ENCODE measurements around the gene HTT. TPM values are rescaled to one million over a fixed set of nuclear protein-coding genes. Genes with fewer than 3 reads are reported as not detected.

HTT gene
- polyA plus RNA-seq, 1 donor (not counting 4 experiments of a cell fraction or from before 2014, with no cell fraction given): 16.2 TPM

DNA sequence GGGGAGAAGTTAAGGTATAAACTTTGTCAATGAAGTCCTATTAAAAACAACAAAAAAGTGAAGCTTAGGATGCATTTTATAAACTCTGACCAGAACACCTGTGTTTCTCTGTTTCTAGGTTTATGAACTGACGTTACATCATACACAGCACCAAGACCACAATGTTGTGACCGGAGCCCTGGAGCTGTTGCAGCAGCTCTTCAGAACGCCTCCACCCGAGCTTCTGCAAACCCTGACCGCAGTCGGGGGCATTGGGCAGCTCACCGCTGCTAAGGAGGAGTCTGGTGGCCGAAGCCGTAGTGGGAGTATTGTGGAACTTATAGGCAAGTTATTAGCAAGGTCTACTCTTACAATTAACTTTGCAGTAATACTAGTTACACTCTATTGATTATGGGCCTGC is 46.6 kb downstream of the HTT start:
- H3K9ac ChIP-seq (ENCODE audit: control insufficient read depth, extremely low read depth, insufficient read depth, low read length): no peak overlapping the region
- H4K20me1 ChIP-seq (ENCODE audit: control insufficient read depth, extremely low read depth, insufficient read depth, low read length): no peaks in the 10 kb centered on the region
- TF ChIP-seq, protein P1, sequence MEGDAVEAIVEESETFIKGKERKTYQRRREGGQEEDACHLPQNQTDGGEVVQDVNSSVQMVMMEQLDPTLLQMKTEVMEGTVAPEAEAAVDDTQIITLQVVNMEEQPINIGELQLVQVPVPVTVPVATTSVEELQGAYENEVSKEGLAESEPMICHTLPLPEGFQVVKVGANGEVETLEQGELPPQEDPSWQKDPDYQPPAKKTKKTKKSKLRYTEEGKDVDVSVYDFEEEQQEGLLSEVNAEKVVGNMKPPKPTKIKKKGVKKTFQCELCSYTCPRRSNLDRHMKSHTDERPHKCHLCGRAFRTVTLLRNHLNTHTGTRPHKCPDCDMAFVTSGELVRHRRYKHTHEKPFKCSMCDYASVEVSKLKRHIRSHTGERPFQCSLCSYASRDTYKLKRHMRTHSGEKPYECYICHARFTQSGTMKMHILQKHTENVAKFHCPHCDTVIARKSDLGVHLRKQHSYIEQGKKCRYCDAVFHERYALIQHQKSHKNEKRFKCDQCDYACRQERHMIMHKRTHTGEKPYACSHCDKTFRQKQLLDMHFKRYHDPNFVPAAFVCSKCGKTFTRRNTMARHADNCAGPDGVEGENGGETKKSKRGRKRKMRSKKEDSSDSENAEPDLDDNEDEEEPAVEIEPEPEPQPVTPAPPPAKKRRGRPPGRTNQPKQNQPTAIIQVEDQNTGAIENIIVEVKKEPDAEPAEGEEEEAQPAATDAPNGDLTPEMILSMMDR (optimal IDR thresholded peaks at IDR 0.05 in 1 of 3, IDR thresholded peaks at IDR 0.05 in 1 of 3, conservative IDR thresholded peaks at IDR 0.05 in 1 of 3; ENCODE audit: extremely low read depth in 1 of 3, insufficient read depth in 2 of 3, low read length in 3 of 3): no peak
- TF ChIP-seq EZH2 (IDR thresholded peaks at IDR 0.05; ENCODE audit: low read length): no peak
- FAIRE-seq (no peak), DNase-seq (ENCODE audit: low read depth, low spot score) (no peak)
- no peak overlapping the region for H3K4me3 ChIP-seq (ENCODE audit: control insufficient read depth in 2 of 3, extremely low read depth in 1 of 3, insufficient read depth in 2 of 3, low read depth in 1 of 3, low read length in 3 of 3)
- no peaks in the 10 kb centered on the region for H3K4me1 ChIP-seq (ENCODE audit: control insufficient read depth, extremely low read depth, insufficient read depth, low read length)
- H2AFZ ChIP-seq (ENCODE audit: control insufficient read depth, low read length): no peak overlapping the region
- H3K27me3 ChIP-seq (ENCODE audit: control insufficient read depth, extremely low read depth, insufficient read depth, low read length): no peaks in the 10 kb centered on the region
- no peaks in the 10 kb centered on the region for H3K9me1 ChIP-seq (ENCODE audit: control insufficient read depth, extremely low read depth, insufficient read depth, low read length)
- H3K4me2 ChIP-seq (ENCODE audit: control insufficient read depth, extremely low read depth, insufficient read depth, low read depth, low read length): no peak overlapping the region
- dilution Hi-C loops (cut with MboI; ENCODE audit: extremely low pct_ligation_motif_present, low sequenced_read_pairs): no loop called here
- H3K27ac ChIP-seq (ENCODE audit: control insufficient read depth, insufficient read depth, low read length): no peak overlapping the region
- peaks cover 15% of the 10 kb centered on the region in 2 experiments for H3K36me3 ChIP-seq (ENCODE audit: control insufficient read depth in 2 of 2, extremely low read depth in 1 of 2, insufficient read depth in 2 of 2, low read length in 2 of 2)
- H3K9me3 ChIP-seq (ENCODE audit: control insufficient read depth, low read depth, low read length): no peaks in the 10 kb centered on the region
- H3K79me2 ChIP-seq (ENCODE audit: control insufficient read depth, insufficient read depth, low read length): no peaks in the 10 kb centered on the region

DNA sequence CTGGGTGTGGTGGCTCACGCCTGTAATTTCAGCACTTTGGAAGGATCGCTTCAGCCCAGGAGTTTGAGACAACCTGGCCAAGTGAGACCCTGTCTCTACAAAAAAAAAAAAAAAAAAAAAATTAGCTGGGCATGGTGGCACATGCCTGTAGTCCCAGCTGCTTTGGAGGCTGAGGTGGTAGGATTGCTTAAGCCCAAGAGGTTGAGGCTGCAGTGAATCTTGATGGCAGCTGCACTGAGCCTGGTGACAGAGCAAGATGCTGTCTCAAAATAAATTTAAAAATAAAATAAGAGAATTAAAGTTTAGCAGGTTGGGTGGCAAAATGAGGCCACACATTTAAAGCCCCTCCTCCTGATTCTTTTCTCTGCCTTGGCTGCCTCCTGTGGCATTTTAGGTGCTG is 47.1 kb downstream of the HTT start:
- H3K4me1 ChIP-seq (ENCODE audit: control insufficient read depth, extremely low read depth, insufficient read depth, low read length): no peaks in the 10 kb centered on the region
- dilution Hi-C loops (cut with MboI; ENCODE audit: extremely low pct_ligation_motif_present, low sequenced_read_pairs): no loop called here
- H2AFZ ChIP-seq (ENCODE audit: control insufficient read depth, low read length): no peak overlapping the region
- H3K4me3 ChIP-seq (ENCODE audit: control insufficient read depth in 2 of 3, extremely low read depth in 1 of 3, insufficient read depth in 2 of 3, low read depth in 1 of 3, low read length in 3 of 3): no peak overlapping the region
- no peaks in the 10 kb centered on the region for H4K20me1 ChIP-seq (ENCODE audit: control insufficient read depth, extremely low read depth, insufficient read depth, low read length)
- H3K36me3 ChIP-seq (ENCODE audit: control insufficient read depth in 2 of 2, extremely low read depth in 1 of 2, insufficient read depth in 2 of 2, low read length in 2 of 2): peaks cover 11 to 12% of the 10 kb centered on the region in 2 experiments
- no peak overlapping the region for H3K9ac ChIP-seq (ENCODE audit: control insufficient read depth, extremely low read depth, insufficient read depth, low read length)
- TF ChIP-seq, protein P1 (optimal IDR thresholded peaks at IDR 0.05 in 1 of 3, IDR thresholded peaks at IDR 0.05 in 1 of 3, conservative IDR thresholded peaks at IDR 0.05 in 1 of 3; ENCODE audit: extremely low read depth in 1 of 3, insufficient read depth in 2 of 3, low read length in 3 of 3): no peak
- TF ChIP-seq EZH2 (IDR thresholded peaks at IDR 0.05; ENCODE audit: low read length): no peak
- DNase-seq (ENCODE audit: low read depth, low spot score): no peak
- no peaks in the 10 kb centered on the region for H3K27me3 ChIP-seq (ENCODE audit: control insufficient read depth, extremely low read depth, insufficient read depth, low read length)
- no peaks in the 10 kb centered on the region for H3K9me3 ChIP-seq (ENCODE audit: control insufficient read depth, low read depth, low read length)
- no peak overlapping the region for H3K4me2 ChIP-seq (ENCODE audit: control insufficient read depth, extremely low read depth, insufficient read depth, low read depth, low read length)
- H3K79me2 ChIP-seq (ENCODE audit: control insufficient read depth, insufficient read depth, low read length): no peaks in the 10 kb centered on the region
- FAIRE-seq: no peak
- H3K27ac ChIP-seq (ENCODE audit: control insufficient read depth, insufficient read depth, low read length): no peak overlapping the region
- H3K9me1 ChIP-seq (ENCODE audit: control insufficient read depth, extremely low read depth, insufficient read depth, low read length): no peaks in the 10 kb centered on the region
